ENCODE data around the gene RCOR2.

GRCh38 chr11:63880403-63880790, 36.6 kb downstream of the RCOR2 start:
- TF ChIP-seq, protein P1, sequence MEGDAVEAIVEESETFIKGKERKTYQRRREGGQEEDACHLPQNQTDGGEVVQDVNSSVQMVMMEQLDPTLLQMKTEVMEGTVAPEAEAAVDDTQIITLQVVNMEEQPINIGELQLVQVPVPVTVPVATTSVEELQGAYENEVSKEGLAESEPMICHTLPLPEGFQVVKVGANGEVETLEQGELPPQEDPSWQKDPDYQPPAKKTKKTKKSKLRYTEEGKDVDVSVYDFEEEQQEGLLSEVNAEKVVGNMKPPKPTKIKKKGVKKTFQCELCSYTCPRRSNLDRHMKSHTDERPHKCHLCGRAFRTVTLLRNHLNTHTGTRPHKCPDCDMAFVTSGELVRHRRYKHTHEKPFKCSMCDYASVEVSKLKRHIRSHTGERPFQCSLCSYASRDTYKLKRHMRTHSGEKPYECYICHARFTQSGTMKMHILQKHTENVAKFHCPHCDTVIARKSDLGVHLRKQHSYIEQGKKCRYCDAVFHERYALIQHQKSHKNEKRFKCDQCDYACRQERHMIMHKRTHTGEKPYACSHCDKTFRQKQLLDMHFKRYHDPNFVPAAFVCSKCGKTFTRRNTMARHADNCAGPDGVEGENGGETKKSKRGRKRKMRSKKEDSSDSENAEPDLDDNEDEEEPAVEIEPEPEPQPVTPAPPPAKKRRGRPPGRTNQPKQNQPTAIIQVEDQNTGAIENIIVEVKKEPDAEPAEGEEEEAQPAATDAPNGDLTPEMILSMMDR (IDR thresholded peaks at IDR 0.05), result no peak
- TF ChIP-seq POLR2A (IDR thresholded peaks at IDR 0.05), result no peak

All from gastroesophageal sphincter (tissue), 3 donors.